HUES48 (cell line): ENCODE results near the gene AMY2B.
"Not testable (repeated sequence)": the region's sequence is repeated elsewhere in the genome, so short reads cannot be mapped to it uniquely, and the experiment has no call there.

Experiments
- H3K27ac ChIP-seq: one replicate; pipeline ENCODE4 v1.7.0; 2013; ENCODE audit warnings: low read depth, low read length, inconsistent platforms
- H3K27me3 ChIP-seq: 2 replicates; pipeline ENCODE4 v1.6.1; 2013; ENCODE audit warnings: mild to moderate bottlenecking, low read length; ENCODE audit not compliant: control insufficient read depth, insufficient read depth
- H3K36me3 ChIP-seq: 2 replicates; pipeline ENCODE4 v1.6.1; 2013; ENCODE audit warnings: low read length; ENCODE audit not compliant: control insufficient read depth, insufficient read depth
- H3K4me1 ChIP-seq: 2 replicates; pipeline ENCODE4 v1.6.1; 2013; ENCODE audit warnings: mild to moderate bottlenecking, low read length; ENCODE audit not compliant: control insufficient read depth, insufficient read depth
- H3K4me3 ChIP-seq: 2 replicates; pipeline ENCODE4 v1.5.1; 2013; ENCODE audit warnings: mild to moderate bottlenecking, low read depth, low read length
- H3K9ac ChIP-seq: 2 replicates; pipeline ENCODE4 v1.6.1; 2013; ENCODE audit warnings: mild to moderate bottlenecking, low read depth, low read length, moderate library complexity
- H3K9me3 ChIP-seq: 2 replicates; pipeline ENCODE4 v1.6.1; 2013; ENCODE audit warnings: low read length; ENCODE audit not compliant: control insufficient read depth, insufficient read depth

Gene AMY2B

GRCh38 chr1:103616994-103617477 is 45.6 kb downstream of the AMY2B start, which contains the start of gene AMY2A:
AMY2A (plus strand) TSS chr1:103617427; CDS start chr1:103617441, 14 bp downstream.
- not testable (repeated sequence) for H3K9me3 ChIP-seq, H3K4me3 ChIP-seq, H3K27me3 ChIP-seq, H3K27ac ChIP-seq, H3K4me1 ChIP-seq, H3K36me3 ChIP-seq, H3K9ac ChIP-seq

- not testable (repeated sequence) for H3K4me3 ChIP-seq, H3K27me3 ChIP-seq, H3K9me3 ChIP-seq, H3K9ac ChIP-seq, H3K36me3 ChIP-seq, H3K4me1 ChIP-seq, H3K27ac ChIP-seq
Measured at GRCh38 chr1:103627436-103627835, 56.0 kb downstream of the AMY2B start.
